NOMO-1 treated with dmso at 0.1 percent for 144 hours (cell line): ENCODE results near the gene USF2.

Experiments
- DNase-seq: peaks from one replicate; lab custom pipeline; 2025; ENCODE audit not compliant: unreplicated experiment; lab: John Stamatoyannopoulos, UW

The USF2 gene

DNA sequence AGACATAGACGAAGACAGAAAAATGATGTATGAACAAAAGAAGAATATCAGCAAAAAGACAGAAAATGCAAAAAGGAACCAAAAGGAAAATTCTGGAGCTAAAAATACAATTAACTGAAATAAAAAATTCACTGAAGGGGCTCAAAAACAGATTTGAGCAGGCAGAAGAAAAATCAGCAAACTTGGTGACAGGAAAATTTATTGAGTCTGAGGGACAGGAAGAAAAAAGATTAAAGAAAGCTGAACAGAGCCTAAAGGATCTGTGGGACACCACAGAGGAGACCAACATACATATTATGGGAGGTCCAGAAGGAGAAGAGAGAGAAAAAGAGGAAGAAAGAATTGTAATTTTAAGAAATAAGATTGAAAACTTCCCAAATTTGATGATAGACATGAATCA is 27.3 kb upstream of the USF2 start:
- no peak for DNase-seq

DNA sequence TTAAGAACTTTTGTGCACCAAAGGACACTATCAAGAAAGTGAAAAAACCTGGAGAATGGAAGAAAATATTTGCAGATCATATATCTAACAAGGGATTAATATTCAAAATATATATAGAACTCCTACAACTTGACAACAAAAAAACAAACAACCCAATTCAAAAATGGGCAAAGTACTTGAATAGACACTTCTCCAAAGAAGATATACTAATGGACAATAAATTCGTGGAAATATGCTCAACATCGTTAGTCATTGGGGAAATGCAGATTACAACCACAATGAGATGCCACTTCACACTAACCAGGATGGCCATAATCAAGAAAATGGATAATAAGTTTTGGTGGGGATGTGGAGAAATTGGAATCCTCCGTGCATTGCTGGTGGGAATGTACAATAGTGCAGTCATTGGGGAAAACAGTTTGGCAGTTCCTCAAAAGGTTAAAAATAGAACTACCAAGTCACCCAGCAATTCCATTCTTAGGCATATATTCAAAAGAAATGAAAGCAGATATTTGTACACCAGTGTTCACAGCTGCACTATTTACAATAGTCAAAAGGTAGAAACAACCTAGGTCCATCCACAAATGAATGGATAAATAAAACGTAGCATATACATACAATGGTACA is 22.2 kb upstream of the USF2 start:
- no peak for DNase-seq

DNA sequence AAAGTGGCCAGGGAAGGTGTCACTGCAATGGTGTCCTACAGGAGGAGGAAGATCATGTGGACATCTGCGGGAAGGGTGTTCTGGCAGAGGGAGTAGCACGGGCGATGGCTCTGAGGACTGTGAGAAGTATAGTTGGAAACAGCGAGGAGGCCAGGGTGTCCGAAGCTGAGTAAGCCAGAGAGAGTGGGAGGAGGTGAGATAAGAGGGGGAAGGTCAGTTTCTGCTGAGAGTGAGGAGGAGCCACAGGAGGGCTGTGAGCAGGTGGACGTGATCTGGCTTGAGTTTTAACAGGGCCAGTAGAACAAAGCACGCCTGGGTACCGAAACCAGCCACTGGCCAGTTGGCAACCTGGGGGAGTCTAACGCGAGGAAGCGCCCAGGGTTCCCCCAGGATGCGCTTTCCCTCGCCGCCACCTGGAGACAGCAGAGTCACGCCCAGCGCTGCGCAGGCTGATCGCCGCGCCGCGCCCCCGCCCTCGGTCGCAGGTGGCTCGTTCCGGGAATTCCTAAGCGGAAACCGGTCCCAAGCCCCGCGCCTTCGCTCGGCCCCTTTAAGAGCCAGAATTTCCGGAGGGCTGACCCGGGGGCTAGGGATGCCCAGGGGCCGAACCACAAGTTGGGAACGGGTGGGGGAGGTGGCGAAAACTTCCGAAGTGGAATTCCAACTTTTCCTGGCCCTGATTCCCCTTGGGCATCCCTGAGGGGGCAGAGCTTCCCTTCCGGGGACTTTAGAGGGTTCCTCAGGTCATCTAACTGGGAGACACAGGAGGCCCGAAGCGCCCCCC is 21.0 kb upstream of the USF2 start:
- DNase-seq: no peak

DNA sequence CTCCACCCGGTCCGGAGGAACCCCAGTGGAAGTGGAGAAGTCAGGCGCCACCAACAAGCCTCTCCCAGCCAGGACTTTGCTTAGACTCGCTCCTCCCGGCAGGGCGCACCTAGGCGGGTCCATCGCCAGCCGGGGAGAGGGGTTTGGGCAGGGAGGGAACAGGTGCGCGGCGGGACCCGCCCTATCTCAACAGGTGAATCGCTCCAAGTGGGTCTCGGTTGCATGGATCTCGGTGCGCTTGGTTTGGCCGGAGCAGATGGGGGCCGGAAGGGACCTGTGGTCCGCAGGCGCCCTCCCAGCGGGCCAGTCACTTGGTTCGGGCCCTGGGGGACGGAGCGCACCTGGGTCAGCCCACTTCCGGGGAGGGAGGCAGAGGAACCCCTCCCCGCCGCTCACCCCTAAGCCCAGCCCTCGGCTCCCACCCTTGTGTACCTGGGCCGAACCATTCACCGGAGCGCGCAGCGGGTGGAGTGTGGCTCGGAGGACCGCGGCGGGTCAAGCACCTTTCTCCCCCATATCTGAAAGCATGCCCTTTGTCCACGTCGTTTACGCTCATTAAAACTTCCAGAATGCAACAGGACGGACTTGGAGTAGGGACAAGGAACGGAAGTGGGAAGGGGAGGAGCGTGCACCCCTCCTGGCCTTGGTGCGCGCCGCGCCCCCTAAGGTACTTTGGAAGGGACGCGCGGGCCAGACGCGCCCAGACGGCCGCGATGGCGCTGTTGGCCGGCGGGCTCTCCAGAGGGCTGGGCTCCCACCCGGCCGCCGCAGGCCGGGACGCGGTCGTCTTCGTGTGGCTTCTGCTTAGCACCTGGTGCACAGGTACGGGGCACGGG is 20.2 kb upstream of the USF2 start, which contains the start of gene LSR:
Gene LSR, plus strand, starts transcription at position 693 of the 836 bp plus-strand sequence. Its CDS starts 21 bp downstream, at position 714.
- no peak for DNase-seq

DNA sequence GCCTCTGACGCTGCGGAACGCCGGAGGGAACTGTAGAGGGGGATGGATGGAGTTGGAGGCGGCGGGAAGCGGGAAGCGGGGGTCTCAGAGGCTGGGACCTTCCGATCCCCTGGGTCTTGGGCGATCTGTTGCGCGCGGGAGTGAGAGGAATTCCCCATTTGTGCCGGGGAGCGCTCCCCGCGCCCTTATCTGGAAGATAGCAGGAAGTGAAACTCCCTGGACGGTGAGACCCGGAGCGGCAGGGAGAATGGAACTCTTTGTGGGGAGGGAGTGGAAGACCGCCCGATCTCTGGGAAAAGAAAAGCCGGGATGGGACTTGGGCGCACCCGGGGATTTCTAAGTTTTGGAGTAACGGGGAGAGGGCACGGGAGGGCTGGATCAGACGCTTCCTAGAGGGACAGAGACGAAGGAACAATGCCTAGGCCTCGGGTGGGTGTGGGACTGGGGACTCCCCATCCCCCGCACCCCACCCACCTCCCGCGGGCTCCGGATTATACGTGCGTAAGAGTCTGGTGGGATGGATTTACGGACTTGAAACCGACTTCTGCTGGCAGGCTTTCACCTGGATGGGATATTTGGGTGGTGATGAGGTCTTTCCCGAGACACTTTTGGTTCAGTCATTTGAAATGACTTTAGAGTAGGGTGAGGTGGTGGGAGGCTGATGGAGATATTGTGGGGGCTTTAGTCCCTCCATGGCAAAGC is 19.5 kb upstream of the USF2 start:
- DNase-seq: no peak

- no peak for DNase-seq
These were observed 18.7 kb upstream of the USF2 start for GRCh38 chr19:35249848-35250711.

GRCh38 chr19:35251456-35251855 is 17.3 kb upstream of the USF2 start:
- DNase-seq: no peak

GRCh38 chr19:35253316-35254286 is 15.2 kb upstream of the USF2 start:
- no peak for DNase-seq

GRCh38 chr19:35254341-35255297 is 14.1 kb upstream of the USF2 start:
- no peak for DNase-seq

- no peak for DNase-seq
These were observed 12.2 kb upstream of the USF2 start for GRCh38 chr19:35256566-35256965.

DNA sequence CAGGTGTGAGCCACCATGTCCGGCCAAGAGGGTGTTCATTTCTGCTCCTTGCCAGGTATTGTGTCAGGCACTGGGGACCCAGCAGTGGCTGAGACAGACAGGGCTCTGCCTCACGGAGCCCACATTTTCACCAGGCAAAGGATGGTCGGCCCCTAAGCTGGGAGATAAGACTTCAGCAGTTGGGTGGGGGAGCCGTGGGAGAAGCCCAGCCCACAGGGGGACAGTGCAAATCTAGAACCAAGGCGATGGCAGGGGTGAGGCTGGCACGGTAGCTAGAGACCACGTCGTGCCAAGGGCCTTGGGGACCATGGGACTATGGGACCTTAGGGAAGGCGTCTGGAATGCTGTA is 11.7 kb upstream of the USF2 start:
- DNase-seq: no peak

GRCh38 chr19:35260694-35261304 is 8.0 kb upstream of the USF2 start:
- no peak for DNase-seq

- DNase-seq: no peak
These were observed 7.2 kb upstream of the USF2 start for GRCh38 chr19:35261356-35262100.

DNA sequence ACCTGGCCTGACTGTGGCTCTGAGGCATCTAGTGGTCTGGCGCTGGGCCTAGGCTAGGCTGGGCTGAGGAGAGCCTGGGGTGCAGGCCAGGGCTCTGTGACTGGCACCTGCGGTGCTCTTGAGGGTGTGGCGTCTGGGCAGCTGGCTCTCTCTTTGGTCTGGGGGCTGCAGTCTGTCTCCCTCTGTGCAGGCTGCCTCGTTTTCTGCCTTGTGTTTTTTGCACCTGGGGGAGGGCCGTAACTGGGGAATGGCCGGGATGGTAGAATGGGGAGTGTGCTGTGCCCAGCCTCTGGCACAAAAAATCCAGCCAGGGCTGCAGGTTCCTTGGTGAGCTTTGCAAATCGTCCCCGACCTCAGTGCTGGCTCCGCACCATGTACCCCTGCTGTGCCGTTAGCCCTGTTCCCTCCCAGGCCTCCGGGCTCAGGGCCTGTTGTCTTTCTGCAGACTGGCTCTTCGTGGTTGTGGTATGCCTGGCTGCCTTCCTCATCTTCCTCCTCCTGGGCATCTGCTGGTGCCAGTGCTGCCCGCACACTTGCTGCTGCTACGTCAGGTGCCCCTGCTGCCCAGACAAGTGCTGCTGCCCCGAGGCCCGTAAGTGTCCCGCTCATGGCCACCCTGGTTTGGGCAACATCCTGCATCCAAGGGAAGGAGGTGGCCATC is 6.5 kb upstream of the USF2 start:
- DNase-seq: no peak

GRCh38 chr19:35264268-35265125 is 4.3 kb upstream of the USF2 start:
- DNase-seq: no peak
